Skeletal muscle cell (primary cell): Measurements from ENCODE around the gene SLC51A.
"Not testable (repeated sequence)": the region's sequence is repeated elsewhere in the genome, so short reads cannot be mapped to it uniquely, and the experiment has no call there.

Experiments used
- DNase-seq: peaks from one replicate; pipeline ENCODE4 v3.0.0-alpha.2; 2010; ENCODE audit warnings: low read depth
- H3K4me3 ChIP-seq: 2 replicates; pipeline ENCODE4 v1.5.1; 2011; ENCODE audit warnings: low read depth, mild to moderate bottlenecking, control low read depth, low read length, moderate library complexity

Gene SLC51A

GRCh38 chr3:196216089-196216564 is at the start of gene SLC51A:
SLC51A (plus strand) TSS chr3:196216534; CDS start chr3:196216713, 179 bp downstream.
- DNase-seq = no peak
- H3K4me3 ChIP-seq = no peak within 1 kb of the TSS

GRCh38 chr3:196166741-196167140 is 49.6 kb upstream of the SLC51A start:
- no peak overlapping the region for H3K4me3 ChIP-seq
- no peak for DNase-seq

GRCh38 chr3:196168808-196169391 is 47.4 kb upstream of the SLC51A start:
- no peak overlapping the region for H3K4me3 ChIP-seq
- DNase-seq = no peak

- H3K4me3 ChIP-seq = no peak overlapping the region
- no peak for DNase-seq
Measured at GRCh38 chr3:196169836-196170240, 46.5 kb upstream of the SLC51A start.

GRCh38 chr3:196170296-196170695 is 46.0 kb upstream of the SLC51A start:
- not testable (repeated sequence) for H3K4me3 ChIP-seq, DNase-seq

- peak; percentile 42 for DNase-seq
- H3K4me3 ChIP-seq = no peak overlapping the region
Measured at GRCh38 chr3:196174652-196175051, 41.7 kb upstream of the SLC51A start.

- no peak overlapping the region for H3K4me3 ChIP-seq
- no peak for DNase-seq
Measured at GRCh38 chr3:196175116-196175625, 41.2 kb upstream of the SLC51A start.

GRCh38 chr3:196175722-196176121 is 40.6 kb upstream of the SLC51A start:
- H3K4me3 ChIP-seq = no peak overlapping the region
- DNase-seq = no peak

GRCh38 chr3:196177567-196177966 is 38.8 kb upstream of the SLC51A start:
- no peak overlapping the region for H3K4me3 ChIP-seq
- no peak for DNase-seq

- no peak for DNase-seq
- H3K4me3 ChIP-seq = no peak overlapping the region
Measured at GRCh38 chr3:196177967-196178366, 38.4 kb upstream of the SLC51A start.

- no peak for DNase-seq
- H3K4me3 ChIP-seq = no peak overlapping the region
Measured at GRCh38 chr3:196178993-196179379, 37.3 kb upstream of the SLC51A start.

- DNase-seq = peak; percentile 47
- no peak overlapping the region for H3K4me3 ChIP-seq
Measured at GRCh38 chr3:196179380-196180308, 36.7 kb upstream of the SLC51A start.

- no peak overlapping the region for H3K4me3 ChIP-seq
- no peak for DNase-seq
Measured at GRCh38 chr3:196180346-196180745, 36.0 kb upstream of the SLC51A start.

- DNase-seq = no peak
- H3K4me3 ChIP-seq = no peak overlapping the region
Measured at GRCh38 chr3:196181127-196181546, 35.2 kb upstream of the SLC51A start.

GRCh38 chr3:196184169-196184432 is 32.2 kb upstream of the SLC51A start:
- H3K4me3 ChIP-seq, DNase-seq: not testable (repeated sequence)

GRCh38 chr3:196184881-196185280 is 31.5 kb upstream of the SLC51A start:
- no peak for DNase-seq
- H3K4me3 ChIP-seq = no peak overlapping the region

- H3K4me3 ChIP-seq = no peak overlapping the region
- DNase-seq = no peak
Measured at GRCh38 chr3:196186651-196187573, 29.4 kb upstream of the SLC51A start.

- no peak overlapping the region for H3K4me3 ChIP-seq
- DNase-seq = no peak
Measured at GRCh38 chr3:196189566-196190347, 26.6 kb upstream of the SLC51A start.

- H3K4me3 ChIP-seq = no peak overlapping the region
- DNase-seq = no peak
Measured at GRCh38 chr3:196192036-196192523, 24.3 kb upstream of the SLC51A start.
